ENCODE measurements around the gene MOB2. TPM values are rescaled to one million over a fixed set of nuclear protein-coding genes. Genes with fewer than 3 reads are reported as not detected.

The MOB2 gene
- total RNA-seq, 1 donor from 2014 or later, result 26.4 TPM

DNA sequence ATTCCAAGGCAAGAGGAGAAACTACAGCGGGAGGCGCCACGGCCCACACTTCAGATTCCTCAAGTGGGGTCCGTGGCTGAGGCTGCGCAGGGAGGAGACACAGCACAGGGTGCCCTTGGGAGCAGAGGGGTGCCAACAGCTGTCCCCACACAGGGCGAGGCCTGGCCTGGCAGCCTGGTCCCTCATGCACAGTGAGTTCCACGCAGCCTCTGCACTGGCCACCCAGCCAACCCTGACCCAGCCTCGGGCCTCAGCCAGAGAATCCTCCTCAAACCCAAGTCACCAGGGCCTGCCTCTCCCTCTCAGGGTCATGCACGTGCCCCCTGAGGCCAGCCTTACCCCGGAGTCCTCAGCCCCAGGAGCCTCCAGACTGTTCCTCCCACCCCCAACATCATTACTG lies 22.4 kb upstream of the MOB2 start:
- no peak overlapping the region for H3K27ac ChIP-seq (ENCODE audit: low read depth, low read length)
- TF ChIP-seq EZH2 (IDR thresholded peaks at IDR 0.05; ENCODE audit: insufficient read depth, low read length), result no peak
- TF ChIP-seq, protein P1, sequence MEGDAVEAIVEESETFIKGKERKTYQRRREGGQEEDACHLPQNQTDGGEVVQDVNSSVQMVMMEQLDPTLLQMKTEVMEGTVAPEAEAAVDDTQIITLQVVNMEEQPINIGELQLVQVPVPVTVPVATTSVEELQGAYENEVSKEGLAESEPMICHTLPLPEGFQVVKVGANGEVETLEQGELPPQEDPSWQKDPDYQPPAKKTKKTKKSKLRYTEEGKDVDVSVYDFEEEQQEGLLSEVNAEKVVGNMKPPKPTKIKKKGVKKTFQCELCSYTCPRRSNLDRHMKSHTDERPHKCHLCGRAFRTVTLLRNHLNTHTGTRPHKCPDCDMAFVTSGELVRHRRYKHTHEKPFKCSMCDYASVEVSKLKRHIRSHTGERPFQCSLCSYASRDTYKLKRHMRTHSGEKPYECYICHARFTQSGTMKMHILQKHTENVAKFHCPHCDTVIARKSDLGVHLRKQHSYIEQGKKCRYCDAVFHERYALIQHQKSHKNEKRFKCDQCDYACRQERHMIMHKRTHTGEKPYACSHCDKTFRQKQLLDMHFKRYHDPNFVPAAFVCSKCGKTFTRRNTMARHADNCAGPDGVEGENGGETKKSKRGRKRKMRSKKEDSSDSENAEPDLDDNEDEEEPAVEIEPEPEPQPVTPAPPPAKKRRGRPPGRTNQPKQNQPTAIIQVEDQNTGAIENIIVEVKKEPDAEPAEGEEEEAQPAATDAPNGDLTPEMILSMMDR (IDR thresholded peaks at IDR 0.05; ENCODE audit: insufficient read depth, low read depth, low read length), result no peak
- H3K36me3 ChIP-seq (ENCODE audit: insufficient read depth, low read length), result no peaks in the 10 kb centered on the region
- peaks cover 4% of the 10 kb centered on the region for H3K4me1 ChIP-seq (ENCODE audit: insufficient read depth, low read length)
- H3K4me2 ChIP-seq (ENCODE audit: low read length), result no peak overlapping the region
- H3K9me3 ChIP-seq (ENCODE audit: insufficient read depth, low read depth, low read length), result no peaks in the 10 kb centered on the region
- peaks cover 11% of the 10 kb centered on the region for H3K4me1 Mint-ChIP-seq (ENCODE audit: low read depth, unreplicated experiment)
- H3K9me3 Mint-ChIP-seq (ENCODE audit: unreplicated experiment), result no peaks in the 10 kb centered on the region
- H3K27me3 ChIP-seq (ENCODE audit: insufficient read depth, low read length), result no peaks in the 10 kb centered on the region
- peaks cover 4% of the 10 kb centered on the region for H3K36me3 Mint-ChIP-seq (ENCODE audit: low read depth, unreplicated experiment)
- peaks cover 87% of the 10 kb centered on the region for H4K20me1 ChIP-seq (ENCODE audit: insufficient read depth, low read length)
- H3K27me3 Mint-ChIP-seq (ENCODE audit: low read depth, unreplicated experiment), result peaks cover 1% of the 10 kb centered on the region
- H3K79me2 ChIP-seq (ENCODE audit: insufficient read depth, low read length), result peaks cover 54% of the 10 kb centered on the region
- H3K9ac ChIP-seq (ENCODE audit: low read length), result no peak overlapping the region
- no peak overlapping the region for H2AFZ ChIP-seq (ENCODE audit: low read depth, low read length)
- FAIRE-seq, result no peak
- H3K4me3 ChIP-seq (ENCODE audit: insufficient read depth, low read depth, low read length), result no peak overlapping the region
- no peak overlapping the region for H3K27ac Mint-ChIP-seq (ENCODE audit: unreplicated experiment)
- no peak overlapping the region for H3K4me3 Mint-ChIP-seq (ENCODE audit: unreplicated experiment)
- no peak for DNase-seq (ENCODE audit: low read depth)

GRCh38 chr11:1508491-1508891 lies 21.9 kb upstream of the MOB2 start:
- TF ChIP-seq, protein P1 (IDR thresholded peaks at IDR 0.05; ENCODE audit: insufficient read depth, low read depth, low read length), result no peak
- TF ChIP-seq EZH2 (IDR thresholded peaks at IDR 0.05; ENCODE audit: insufficient read depth, low read length), result no peak
- Histone ChIP-seq H3K4me3 (ENCODE audit: insufficient read depth, low read depth, low read length) (no peak overlapping the region), H3K27me3 (ENCODE audit: insufficient read depth, low read length) (no peaks in the 10 kb centered on the region), H2AFZ (ENCODE audit: low read depth, low read length) (no peak overlapping the region), H4K20me1 (ENCODE audit: insufficient read depth, low read length) (peaks cover 87% of the 10 kb centered on the region), H3K4me2 (ENCODE audit: low read length) (no peak overlapping the region), H3K9ac (ENCODE audit: low read length) (no peak overlapping the region), H3K27ac (ENCODE audit: low read depth, low read length) (no peak overlapping the region), H3K4me1 (ENCODE audit: insufficient read depth, low read length) (peaks cover 4% of the 10 kb centered on the region), H3K36me3 (ENCODE audit: insufficient read depth, low read length) (no peaks in the 10 kb centered on the region), H3K9me3 (ENCODE audit: insufficient read depth, low read depth, low read length) (no peaks in the 10 kb centered on the region), H3K79me2 (ENCODE audit: insufficient read depth, low read length) (peaks cover 55% of the 10 kb centered on the region)
- no peak overlapping the region for H3K27ac Mint-ChIP-seq (ENCODE audit: unreplicated experiment)
- no peak overlapping the region for H3K4me3 Mint-ChIP-seq (ENCODE audit: unreplicated experiment)
- DNase-seq (ENCODE audit: low read depth), result no peak
- peaks cover 3% of the 10 kb centered on the region for H3K36me3 Mint-ChIP-seq (ENCODE audit: low read depth, unreplicated experiment)
- no peaks in the 10 kb centered on the region for H3K9me3 Mint-ChIP-seq (ENCODE audit: unreplicated experiment)
- H3K27me3 Mint-ChIP-seq (ENCODE audit: low read depth, unreplicated experiment), result peaks cover 1% of the 10 kb centered on the region
- FAIRE-seq, result no peak
- H3K4me1 Mint-ChIP-seq (ENCODE audit: low read depth, unreplicated experiment), result peaks cover 11% of the 10 kb centered on the region

DNA sequence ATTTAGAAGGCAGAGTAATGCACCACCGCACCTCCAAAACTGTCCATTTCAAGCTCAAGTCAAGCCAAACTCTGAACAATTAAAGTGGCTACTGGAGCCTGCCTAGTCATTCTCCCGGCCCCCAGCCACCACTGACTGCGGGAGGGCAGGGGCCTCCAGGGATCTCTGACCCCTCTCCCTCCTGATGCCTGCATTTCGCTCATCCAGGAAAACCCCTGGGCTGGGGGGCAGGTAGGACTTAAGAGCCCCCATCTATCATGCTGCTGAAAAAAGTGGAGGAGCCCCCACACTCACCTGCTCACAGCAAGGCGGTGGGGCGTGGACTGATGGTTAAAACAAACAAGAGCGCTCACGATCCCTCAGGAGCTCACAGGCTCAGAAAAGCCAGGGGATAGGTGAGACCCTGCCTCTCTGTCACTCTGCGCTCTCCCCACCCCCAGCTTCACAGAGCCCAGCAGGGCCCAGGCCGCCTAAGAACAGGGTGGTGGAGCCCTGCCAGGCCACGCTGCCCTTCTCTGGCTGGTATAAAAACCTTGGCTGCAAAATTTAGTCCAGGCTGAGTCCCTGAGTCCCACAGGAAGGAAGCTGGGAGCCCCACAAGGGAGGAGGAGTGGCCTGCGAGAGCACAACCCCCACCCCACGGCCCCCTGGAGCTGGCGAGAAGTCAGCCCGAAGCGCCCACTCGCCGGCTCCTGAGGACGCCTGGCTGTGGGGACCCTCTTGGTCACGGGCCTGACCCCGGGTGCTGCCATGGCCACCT lies 21.0 kb upstream of the MOB2 start:
- Mint-ChIP-seq H3K27ac (ENCODE audit: unreplicated experiment) (peak overlapping the region; percentile 47), H3K27me3 (ENCODE audit: low read depth, unreplicated experiment) (peaks cover 1% of the 10 kb centered on the region), H3K4me1 (ENCODE audit: low read depth, unreplicated experiment) (peaks cover 11% of the 10 kb centered on the region), H3K36me3 (ENCODE audit: low read depth, unreplicated experiment) (no peaks in the 10 kb centered on the region), H3K9me3 (ENCODE audit: unreplicated experiment) (no peaks in the 10 kb centered on the region), H3K4me3 (ENCODE audit: unreplicated experiment) (no peak overlapping the region)
- no peak for TF ChIP-seq EZH2 (IDR thresholded peaks at IDR 0.05; ENCODE audit: insufficient read depth, low read length)
- TF ChIP-seq, protein P1 (IDR thresholded peaks at IDR 0.05; ENCODE audit: insufficient read depth, low read depth, low read length), result no peak
- DNase-seq (ENCODE audit: low read depth) (no peak), FAIRE-seq (no peak)
- H3K36me3 ChIP-seq (ENCODE audit: insufficient read depth, low read length), result no peaks in the 10 kb centered on the region
- peaks cover 90% of the 10 kb centered on the region for H4K20me1 ChIP-seq (ENCODE audit: insufficient read depth, low read length)
- no peak overlapping the region for H3K4me2 ChIP-seq (ENCODE audit: low read length)
- H3K9ac ChIP-seq (ENCODE audit: low read length), result no peak overlapping the region
- H3K9me3 ChIP-seq (ENCODE audit: insufficient read depth, low read depth, low read length), result no peaks in the 10 kb centered on the region
- H3K27me3 ChIP-seq (ENCODE audit: insufficient read depth, low read length), result no peaks in the 10 kb centered on the region
- no peak overlapping the region for H2AFZ ChIP-seq (ENCODE audit: low read depth, low read length)
- H3K4me3 ChIP-seq (ENCODE audit: insufficient read depth, low read depth, low read length), result no peak overlapping the region
- H3K27ac ChIP-seq (ENCODE audit: low read depth, low read length), result no peak overlapping the region
- H3K4me1 ChIP-seq (ENCODE audit: insufficient read depth, low read length), result peaks cover 4% of the 10 kb centered on the region
- peaks cover 63% of the 10 kb centered on the region for H3K79me2 ChIP-seq (ENCODE audit: insufficient read depth, low read length)
